GM23338 (cell line): ENCODE results near the gene SYNDIG1. TPM values are rescaled to one million over a fixed set of nuclear protein-coding genes. Genes with fewer than 3 reads are reported as not detected.

Source experiments
- ATAC-seq: fragments of 200-7000 bp; cut with Tn5 transposase; 3 replicates; pipeline ENCODE4 v1.9.1; 2020
- DNase-seq: peaks from one replicate; pipeline ENCODE4 v3.0.0-alpha.2; 2015; ENCODE audit warnings: low spot score
- H2AFZ ChIP-seq: fragments of 200-600 bp; sonication (generic); 2 replicates; pipeline ENCODE4 v1.8.0; 2016; ENCODE audit warnings: antibody characterized with exemption, mild to moderate bottlenecking, moderate library complexity
- H3F3A ChIP-seq: fragments of 200-600 bp; sonication (generic); replicated peaks from 2 replicates; pipeline ENCODE4 v1.8.0; 2017; ENCODE audit warnings: antibody characterized with exemption, mixed run types, low read depth
- H3K27ac ChIP-seq: fragments of 200-600 bp; sonication (generic); 2 replicates; pipeline ENCODE4 v1.6.1; 2016; ENCODE audit warnings: low read depth
- H3K27me3 ChIP-seq: fragments of 200-600 bp; sonication (generic); 2 replicates; pipeline ENCODE4 v1.8.0; 2016; ENCODE audit warnings: mild to moderate bottlenecking, mixed run types, moderate library complexity; ENCODE audit not compliant: insufficient read depth
- H3K36me3 ChIP-seq: fragments of 200-600 bp; sonication (generic); 2 replicates; pipeline ENCODE4 v1.8.0; 2016; ENCODE audit warnings: mild to moderate bottlenecking; ENCODE audit not compliant: insufficient read depth
- H3K4me1 ChIP-seq: fragments of 200-600 bp; sonication (generic); 2 replicates; pipeline ENCODE4 v1.8.0; 2016; ENCODE audit warnings: mild to moderate bottlenecking, moderate library complexity; ENCODE audit not compliant: insufficient read depth
- H3K4me2 ChIP-seq: fragments of 200-600 bp; sonication (generic); 2 replicates; pipeline ENCODE4 v1.7.1; 2017; ENCODE audit warnings: mixed run types
- H3K4me3 ChIP-seq: fragments of 200-600 bp; sonication (generic); 2 replicates; pipeline ENCODE4 v1.6.1; 2016; ENCODE audit warnings: mixed run types
- H3K79me2 ChIP-seq: fragments of 200-600 bp; sonication (generic); replicated peaks from 2 replicates; pipeline ENCODE4 v1.8.0; 2017; ENCODE audit warnings: mild to moderate bottlenecking; ENCODE audit not compliant: insufficient read depth
- H3K9me2 ChIP-seq: fragments of 200-600 bp; sonication (generic); 2 replicates; pipeline ENCODE4 v1.8.0; 2017; ENCODE audit not compliant: insufficient read depth
- H4K20me1 ChIP-seq: fragments of 200-600 bp; sonication (generic); replicated peaks from 2 replicates; pipeline ENCODE4 v1.8.0; 2017; ENCODE audit warnings: mild to moderate bottlenecking; ENCODE audit not compliant: insufficient read depth
- H3K27ac Mint-ChIP-seq: 2 replicates; pipeline ENCODE4 v1.8.0; 2020; ENCODE audit warnings: inconsistent platforms, mild to moderate bottlenecking, moderate library complexity, mixed read lengths
- H3K27me3 Mint-ChIP-seq: 3 replicates; pipeline ENCODE4 v1.8.0; 2022; ENCODE audit warnings: low read depth, mild to moderate bottlenecking, moderate library complexity, mixed read lengths, inconsistent platforms; ENCODE audit not compliant: insufficient read depth, poor library complexity
- H3K36me3 Mint-ChIP-seq: 3 replicates; pipeline ENCODE4 v1.8.0; 2021; ENCODE audit warnings: low read depth, mild to moderate bottlenecking, inconsistent platforms, moderate library complexity, mixed read lengths
- H3K4me1 Mint-ChIP-seq: 3 replicates; pipeline ENCODE4 v1.8.0; 2020; ENCODE audit warnings: mild to moderate bottlenecking, inconsistent platforms, mixed read lengths
- H3K4me3 Mint-ChIP-seq: 3 replicates; pipeline ENCODE4 v1.8.0; 2021; ENCODE audit warnings: moderate library complexity, mild to moderate bottlenecking, inconsistent platforms, mixed read lengths
- H3K9me3 Mint-ChIP-seq: 3 replicates; pipeline ENCODE4 v1.8.0; 2020; ENCODE audit warnings: moderate library complexity, mild to moderate bottlenecking, inconsistent platforms, mixed read lengths
- CREB1 ChIP-seq: fragments of 250-450 bp; sonication (Bioruptor Pico); IDR thresholded peaks from 2 replicates; pipeline ENCODE4 v1.5.0; 2020; ENCODE audit warnings: low read depth, mild to moderate bottlenecking, moderate library complexity
- CTCF ChIP-seq, 2 experiments: fragments of 200-600 bp in 1 of 2; sonication (generic) in 1 of 2; conservative IDR thresholded peaks; 2 replicates each; pipeline versions ENCODE4 v1.5.1 to v1.6.1; 2016 to 2017; ENCODE audit warnings: antibody characterized with exemption in 2 of 2, low read depth in 2 of 2, mild to moderate bottlenecking in 2 of 2, moderate library complexity in 1 of 2
- ETS1 ChIP-seq: IDR thresholded peaks from 2 replicates; pipeline ENCODE4 v1.6.1; 2016; ENCODE audit warnings: antibody characterized with exemption
- EZH2 ChIP-seq: fragments of 200-600 bp; sonication (generic); IDR thresholded peaks from one replicate; pipeline ENCODE4 v1.8.0; 2017; ENCODE audit warnings: antibody characterized with exemption, mild to moderate bottlenecking, low read depth; ENCODE audit not compliant: unreplicated experiment
- EZH2phosphoT487 ChIP-seq: fragments of 200-600 bp; sonication (generic); IDR thresholded peaks from one replicate; pipeline ENCODE4 v1.8.1; 2018; ENCODE audit warnings: antibody characterized with exemption; ENCODE audit not compliant: unreplicated experiment
- JUNB ChIP-seq: IDR thresholded peaks from one replicate; pipeline ENCODE4 v1.6.1; 2016; ENCODE audit warnings: antibody characterized with exemption; ENCODE audit not compliant: unreplicated experiment
- NANOG ChIP-seq: IDR thresholded peaks from 2 replicates; pipeline ENCODE4 v1.6.1; 2016; ENCODE audit warnings: antibody characterized with exemption, borderline replicate concordance
- POLR2AphosphoS5 ChIP-seq: IDR thresholded peaks from 2 replicates; pipeline ENCODE4 v1.6.1; 2016; ENCODE audit warnings: antibody characterized with exemption, low read depth
- REST ChIP-seq: IDR thresholded peaks from one replicate; pipeline ENCODE4 v1.6.1; 2018; ENCODE audit warnings: antibody characterized with exemption; ENCODE audit not compliant: unreplicated experiment
- STAT1 ChIP-seq: IDR thresholded peaks from one replicate; pipeline ENCODE4 v1.6.1; 2016; ENCODE audit warnings: antibody characterized with exemption; ENCODE audit not compliant: unreplicated experiment
- ZNF114 ChIP-seq: fragments of 250-450 bp; sonication (Bioruptor Pico); IDR thresholded peaks from 2 replicates; pipeline ENCODE4 v1.5.0; 2020; ENCODE audit warnings: mild to moderate bottlenecking, moderate library complexity
- ZNF331 ChIP-seq: fragments of 250-450 bp; sonication (Bioruptor Pico); IDR thresholded peaks from 2 replicates; pipeline ENCODE4 v1.5.0; 2020; ENCODE audit warnings: low read depth, mild to moderate bottlenecking, moderate library complexity
- ZNF462 ChIP-seq: fragments of 250-450 bp; sonication (Bioruptor Pico); IDR thresholded peaks from 2 replicates; pipeline ENCODE4 v1.5.0; 2020; ENCODE audit warnings: mild to moderate bottlenecking, moderate library complexity
- polyA plus RNA-seq: library from polyadenylated mRNA; unstranded; fragments of >200 nt; fragmentation: Nextera tagmentation; extraction: Ambion mirVana; gene quantifications from 2 replicates; pipeline ENCODE4 v1.2.1, GENCODE V29; 2016
- total RNA-seq: library from RNA; depleted of rRNA; stranded (reverse); fragments of >200 nt; shearing (Covaris generic); gene quantifications from 2 replicates; pipeline ENCODE4 v1.2.3, GENCODE V29; 2014

Gene SYNDIG1
- total and polyA plus RNA-seq, 2 experiments from 2014 or later: 2.8 to 4.8 TPM

GRCh38 chr20:24611360-24612140 lies 142.1 kb downstream of the SYNDIG1 start:
- H3K36me3 ChIP-seq: no peaks in the 10 kb centered on the region
- H3K27ac ChIP-seq: no peak overlapping the region
- peaks cover 23% of the 10 kb centered on the region for H3K4me1 Mint-ChIP-seq
- no peaks in the 10 kb centered on the region for H3K79me2 ChIP-seq
- no peaks in the 10 kb centered on the region for H3K9me3 Mint-ChIP-seq
- H2AFZ ChIP-seq: no peak overlapping the region
- no peak overlapping the region for H3K4me3 Mint-ChIP-seq
- H3K4me3 ChIP-seq: no peak overlapping the region
- 0 out of 2 replicates have a peak, but pooled peaks cover 7% of the 10 kb centered on the region for H3K9me2 ChIP-seq
- no peak overlapping the region for H3K27ac Mint-ChIP-seq
- no peak for DNase-seq
- H3K27me3 ChIP-seq: no peaks in the 10 kb centered on the region
- peaks cover 8% of the 10 kb centered on the region for H3K4me1 ChIP-seq
- no peak overlapping the region for H3K4me2 ChIP-seq
- TF ChIP-seq JUNB (no peak), ZNF331 (no peak), POLR2AphosphoS5 (no peak), STAT1 (no peak), CREB1 (no peak), REST (no peak), NANOG (no peak), ZNF462 (CRISPR knock-in tag) (no peak), EZH2phosphoT487 (no peak), ETS1 (no peak), ZNF114 (no peak), EZH2 (no peak), CTCF (conservative IDR thresholded peaks at IDR 0.05; ENCODE audit: low read depth in 2 of 2) (no peak)
- H3K36me3 Mint-ChIP-seq: no peaks in the 10 kb centered on the region
- H3K27me3 Mint-ChIP-seq: no peaks in the 10 kb centered on the region
- H3F3A ChIP-seq: no peaks in the 10 kb centered on the region
- ATAC-seq: no peak
- no peaks in the 10 kb centered on the region; the same call in 1 of the 2 replicates for H4K20me1 ChIP-seq
